Activated gamma-delta T cell treated with Interleukin-2 at 50 U/mL for 16 hours (primary cell): Measurements from ENCODE around the gene VGLL4.

ENCODE experiments used
- DNase-seq: peaks from one replicate; pipeline ENCODE4 v3.0.0-alpha.2; 2020

Gene VGLL4

DNA sequence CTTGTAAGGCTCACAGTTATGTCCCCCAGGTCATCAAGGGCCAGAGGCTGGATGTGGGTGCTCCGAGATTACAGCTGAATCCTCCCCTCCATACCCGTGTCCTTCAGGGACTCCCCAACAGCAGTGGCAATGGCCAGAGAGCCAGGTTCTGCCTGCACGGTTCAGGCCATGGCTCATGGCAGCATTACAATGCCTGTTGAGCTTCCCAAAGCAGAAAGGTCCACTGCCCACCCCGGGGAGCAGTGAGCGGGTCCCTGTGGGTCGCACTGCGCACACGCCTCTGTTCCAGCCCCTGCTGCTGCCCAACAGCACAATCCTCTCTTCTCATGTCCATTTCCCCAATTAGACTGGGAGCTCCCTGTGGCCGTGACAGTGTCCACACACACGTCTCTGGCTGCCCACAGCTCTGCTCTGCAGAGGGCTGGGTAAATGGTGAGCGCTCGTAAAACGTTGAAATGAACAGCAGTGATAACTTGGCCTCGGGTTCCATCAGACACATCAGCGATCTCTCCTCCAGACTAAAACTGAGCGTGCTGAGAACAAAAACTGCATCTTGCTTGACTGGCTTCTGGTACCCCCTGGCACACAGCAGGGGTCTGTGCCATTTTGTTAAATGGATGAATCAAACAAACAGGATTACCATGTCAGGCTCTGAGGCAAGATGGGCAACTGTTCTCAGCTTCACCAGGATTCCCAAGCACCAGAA lies 80.4 kb downstream of the VGLL4 start:
- DNase-seq = no peak

DNA sequence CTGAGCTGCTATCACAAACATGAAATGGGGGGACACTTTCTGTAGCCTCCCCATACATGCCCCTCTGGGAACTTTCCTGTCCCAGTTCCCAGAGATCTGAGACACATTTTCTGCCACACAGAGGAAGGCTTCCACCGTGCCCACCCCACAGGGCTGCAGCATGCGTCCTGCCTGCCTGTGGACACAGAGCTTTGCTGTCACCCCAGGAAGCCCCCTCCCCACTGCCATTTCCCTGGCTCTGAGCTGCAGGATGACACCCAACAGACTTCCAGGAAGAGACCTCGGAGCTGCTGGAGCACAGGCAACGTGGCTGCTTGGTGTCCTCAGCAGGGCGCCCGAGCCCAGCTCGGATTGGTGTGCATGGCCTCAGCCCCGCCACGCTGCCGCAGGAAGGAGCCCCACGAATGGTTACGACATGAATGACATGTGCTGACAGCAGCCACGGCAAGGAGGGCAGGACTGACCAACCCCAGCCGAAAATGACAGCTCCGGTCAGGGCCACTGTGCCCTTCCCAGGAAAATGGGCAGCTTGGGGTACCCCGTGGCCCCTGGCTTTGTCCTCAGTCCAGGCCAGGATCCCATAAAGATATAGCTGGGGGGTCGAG lies 81.3 kb downstream of the VGLL4 start:
- DNase-seq = no peak

GRCh38 chr3:11560746-11561145 lies 83.0 kb downstream of the VGLL4 start:
- no peak for DNase-seq

DNA sequence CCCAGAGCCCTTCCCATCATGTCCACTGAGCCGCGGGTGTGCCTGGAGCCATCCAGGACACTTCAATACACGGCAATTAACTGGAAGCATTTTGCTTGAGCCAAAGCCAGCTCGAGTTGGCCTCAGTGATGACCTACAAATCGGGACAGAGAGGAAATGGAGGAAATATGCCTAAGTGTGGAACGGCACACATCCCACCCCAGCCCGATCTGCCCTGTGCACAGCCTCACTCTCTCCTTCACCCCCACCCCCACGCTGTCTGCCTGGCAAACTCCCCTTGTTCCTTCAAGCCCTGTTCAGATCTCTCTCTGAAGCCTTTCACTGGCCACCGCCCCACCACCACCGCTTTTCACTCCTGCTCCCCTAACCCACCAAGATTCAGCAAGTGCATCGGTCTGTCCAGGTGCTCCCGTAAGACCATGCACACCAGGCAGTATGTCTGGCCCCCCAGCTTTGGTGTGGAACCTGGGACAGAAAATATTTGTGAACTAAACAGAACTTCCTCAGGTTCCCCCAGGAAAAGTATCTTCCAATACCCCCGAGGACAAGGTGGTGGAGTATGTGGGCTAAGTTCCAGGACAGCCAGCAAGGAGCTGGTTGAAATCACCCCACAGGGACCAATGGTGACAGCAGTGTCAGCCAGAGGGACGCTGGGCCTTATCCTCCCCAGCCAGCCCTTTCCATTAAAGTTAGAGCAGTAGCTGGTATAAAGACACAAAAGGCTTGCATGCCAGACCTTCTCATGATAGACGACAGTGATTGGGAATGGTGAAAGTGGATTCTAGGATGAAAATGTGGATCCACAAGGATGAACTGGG lies 83.7 kb downstream of the VGLL4 start:
- no peak for DNase-seq

- no peak for DNase-seq
Measured at GRCh38 chr3:11558918-11559815, 84.5 kb downstream of the VGLL4 start.

DNA sequence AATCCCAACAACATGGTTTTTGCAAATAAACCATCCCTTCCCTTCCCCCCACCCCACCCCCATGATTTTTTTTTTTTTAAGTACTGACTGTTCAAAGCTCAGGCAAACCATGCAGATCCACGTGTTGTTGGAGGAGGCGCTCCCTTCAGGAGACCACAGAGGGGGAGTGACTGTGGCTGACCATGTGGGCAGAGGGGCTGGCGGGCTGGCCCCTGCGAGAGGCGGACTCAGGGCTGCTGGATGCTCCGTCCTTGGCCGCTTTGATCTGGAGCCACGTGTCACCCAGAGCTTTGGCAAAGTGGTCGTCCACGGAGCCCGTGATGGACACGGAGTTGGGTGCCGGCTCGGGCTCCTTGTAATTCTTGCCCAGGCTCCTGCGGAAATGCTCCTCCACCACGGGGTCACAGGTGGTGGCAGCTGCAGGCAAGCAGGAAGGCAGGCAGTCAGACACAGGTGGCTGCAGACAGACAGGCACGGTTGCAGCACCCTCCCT lies 85.3 kb downstream of the VGLL4 start:
- no peak for DNase-seq

GRCh38 chr3:11558002-11558401 lies 85.7 kb downstream of the VGLL4 start:
- no peak for DNase-seq

GRCh38 chr3:11556851-11557644 lies 86.7 kb downstream of the VGLL4 start:
- no peak for DNase-seq

DNA sequence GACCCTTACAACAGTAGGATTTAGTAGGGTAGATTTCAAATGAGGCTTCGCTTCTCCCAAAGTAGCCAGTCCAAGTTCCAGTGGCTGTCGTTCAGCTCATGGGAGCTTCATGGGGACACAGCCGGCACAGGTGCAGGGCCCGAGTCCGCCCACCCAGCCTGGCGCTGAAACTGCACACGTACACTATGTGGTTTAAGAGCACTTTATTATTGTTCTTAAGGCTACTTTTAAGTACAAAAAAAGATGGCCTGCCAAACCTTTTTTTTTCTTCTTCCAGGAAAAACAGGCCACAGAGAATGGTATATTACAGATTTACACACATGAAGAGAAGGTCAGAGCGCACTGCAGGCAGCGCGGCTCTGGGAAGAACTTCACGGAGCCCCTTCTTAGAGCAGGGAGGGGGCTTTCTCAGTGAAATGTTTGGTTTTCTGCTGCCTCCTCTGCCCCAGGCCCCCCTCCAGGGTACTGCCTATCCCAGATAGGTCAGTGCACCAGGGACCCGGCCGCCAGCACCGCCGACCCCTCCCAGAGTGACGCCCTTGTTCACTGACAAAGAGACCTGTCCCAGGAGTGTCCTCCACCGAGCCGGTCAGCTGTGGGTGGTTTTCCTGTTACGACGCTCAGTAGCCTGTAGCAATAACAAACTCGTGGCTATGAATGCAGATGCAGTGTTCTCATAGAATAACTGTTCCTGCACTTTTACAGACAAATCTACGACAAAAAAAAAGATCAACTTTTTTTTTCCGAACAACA lies 87.7 kb downstream of the VGLL4 start:
- DNase-seq = no peak

DNA sequence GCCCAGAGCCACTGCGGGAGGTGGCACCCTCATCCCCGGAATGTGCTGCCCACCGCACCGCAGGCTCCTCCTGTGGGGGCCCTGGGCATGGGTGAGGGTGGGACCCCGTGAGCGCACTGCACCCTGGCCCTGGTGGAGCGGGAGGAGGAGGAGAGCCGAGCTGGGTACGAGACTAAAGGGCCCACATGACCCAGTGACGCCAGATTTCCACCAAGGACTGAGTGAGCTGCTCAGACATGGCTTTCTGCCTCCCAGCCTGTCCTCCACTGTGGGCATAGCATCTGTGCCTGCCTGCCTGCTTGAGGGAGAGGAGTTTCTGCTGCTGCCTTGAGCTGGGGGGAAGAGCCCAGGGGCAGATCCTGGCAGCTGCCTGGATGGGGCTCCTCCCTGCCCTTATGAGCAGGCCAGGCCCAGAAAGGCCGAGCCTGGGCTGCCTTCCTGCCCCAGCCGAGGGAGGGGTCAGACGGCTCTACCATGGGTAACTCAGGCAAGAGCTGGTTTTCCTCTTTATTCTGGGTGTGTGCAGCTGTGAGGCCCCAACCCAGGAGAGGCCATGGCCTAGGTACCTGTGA lies 88.4 kb downstream of the VGLL4 start:
- DNase-seq = no peak

GRCh38 chr3:11554666-11555065 lies 89.0 kb downstream of the VGLL4 start:
- no peak for DNase-seq

- no peak for DNase-seq
Measured at GRCh38 chr3:11554236-11554610, 89.5 kb downstream of the VGLL4 start.

GRCh38 chr3:11553436-11554235 lies 90.1 kb downstream of the VGLL4 start:
- no peak for DNase-seq

- no peak for DNase-seq
Measured at GRCh38 chr3:11552289-11553264, 91.1 kb downstream of the VGLL4 start.

DNA sequence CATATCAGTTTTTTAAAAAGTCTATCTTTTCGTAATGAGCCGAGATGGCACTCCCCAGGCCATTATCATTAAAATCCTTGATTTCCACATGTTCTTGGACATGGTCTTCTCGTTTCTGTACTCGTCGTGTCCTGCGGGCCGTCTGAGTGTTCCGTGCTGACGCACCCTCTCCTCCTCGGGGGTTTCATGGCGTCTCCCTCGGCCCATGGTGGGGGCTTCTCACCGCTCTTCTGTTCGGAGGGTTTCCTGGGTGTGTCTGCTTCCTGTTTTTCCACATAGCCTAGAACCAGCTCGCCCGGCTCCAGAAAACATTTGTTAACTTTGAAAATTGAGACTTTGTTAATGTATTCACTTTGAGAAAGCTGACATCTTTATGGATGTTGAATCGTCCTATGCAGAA lies 92.7 kb downstream of the VGLL4 start:
- no peak for DNase-seq

DNA sequence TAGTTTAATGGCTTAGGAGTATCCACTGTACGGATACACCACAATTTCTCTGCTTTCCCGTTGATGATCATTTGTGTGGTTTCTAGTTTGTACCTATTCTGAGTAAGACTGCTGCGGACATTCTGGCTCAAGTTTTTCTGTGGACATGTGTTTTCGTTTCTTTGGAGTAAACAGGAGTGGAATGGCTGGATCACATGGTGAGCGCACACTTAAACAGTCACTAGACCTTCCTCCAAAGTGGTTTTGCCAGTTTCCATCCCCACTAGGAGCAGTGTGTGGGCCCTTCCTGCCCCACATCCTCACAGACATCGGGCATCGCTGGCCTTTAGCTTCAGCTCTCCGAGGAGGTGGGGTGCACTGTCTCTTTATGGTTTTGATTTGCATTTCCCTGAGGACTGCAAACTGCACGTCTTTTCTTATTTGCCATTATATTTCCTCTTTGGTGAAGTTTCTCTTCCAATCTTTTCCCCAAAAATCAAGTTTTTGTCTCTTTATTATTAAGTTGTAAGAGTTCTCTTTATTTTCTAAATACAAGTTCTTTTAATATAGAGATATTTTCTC lies 94.1 kb downstream of the VGLL4 start:
- DNase-seq = no peak

- DNase-seq = no peak
Measured at GRCh38 chr3:11548721-11549131, 95.0 kb downstream of the VGLL4 start.

DNA sequence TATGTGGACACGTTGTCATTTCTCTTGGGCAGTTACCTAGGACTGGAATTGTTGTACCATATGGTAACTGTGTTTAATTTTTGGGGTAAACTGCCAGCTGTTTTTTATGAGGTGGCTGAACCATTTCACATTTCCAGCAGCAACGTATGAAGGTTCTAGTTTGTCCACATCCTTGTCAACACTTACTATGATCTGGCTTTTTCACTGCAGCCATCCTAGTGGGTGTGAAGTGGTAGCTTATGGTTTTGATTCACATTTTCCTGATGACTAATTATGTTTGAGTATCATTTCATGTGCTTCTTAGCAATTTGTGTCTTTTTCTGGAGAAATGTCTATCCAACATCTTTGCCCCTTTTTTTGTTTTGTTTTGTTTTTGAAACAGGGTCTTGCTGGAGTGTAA lies 96.2 kb downstream of the VGLL4 start:
- DNase-seq = no peak
